ENCODE data around the gene TMEM167B.
"Not testable (repeated sequence)": the region's sequence is repeated elsewhere in the genome, so short reads cannot be mapped to it uniquely, and the experiment has no call there.

Gene TMEM167B

GRCh38 chr1:109133815-109134214 lies 43.3 kb downstream of the TMEM167B start:
- Histone ChIP-seq H3K36me3 (ENCODE audit: control insufficient read depth in 1 of 2, insufficient read depth in 2 of 2, low read length in 2 of 2) (peaks cover 0 to 3% of the 10 kb centered on the region in 2 donors), H3K9me3 (ENCODE audit: control insufficient read depth in 1 of 2, low read length in 2 of 2) (no peaks in the 10 kb centered on the region), H3K27me3 (ENCODE audit: control insufficient read depth in 1 of 2, insufficient read depth in 2 of 2, low read length in 2 of 2) (no peaks in the 10 kb centered on the region), H3K4me1 (ENCODE audit: control insufficient read depth in 1 of 2, insufficient read depth in 2 of 2, low read length in 2 of 2) (peaks cover 38 to 49% of the 10 kb centered on the region in 2 donors), H3K27ac (ENCODE audit: low read depth, low read length) (peak overlapping the region; percentile 79), H3K9ac (ENCODE audit: low read depth in 1 of 2, low read length in 2 of 2) (peak overlapping the region in 1 of 2 donors; percentile 56), H3K4me3 (ENCODE audit: low read depth in 1 of 2, low read length in 2 of 2) (peak overlapping the region in 1 of 2 donors; percentile 63)

GRCh38 chr1:109134423-109134822 lies 43.9 kb downstream of the TMEM167B start:
- no peaks in the 10 kb centered on the region for H3K9me3 ChIP-seq (ENCODE audit: control insufficient read depth in 1 of 2, low read length in 2 of 2)
- peak overlapping the region; percentile 47 to 63 for H3K4me3 ChIP-seq (ENCODE audit: low read depth in 1 of 2, low read length in 2 of 2)
- peak overlapping the region; percentile 79 for H3K27ac ChIP-seq (ENCODE audit: low read depth, low read length)
- peak overlapping the region; percentile 54 to 56 for H3K9ac ChIP-seq (ENCODE audit: low read depth in 1 of 2, low read length in 2 of 2)
- H3K4me1 ChIP-seq (ENCODE audit: control insufficient read depth in 1 of 2, insufficient read depth in 2 of 2, low read length in 2 of 2), result peaks cover 40 to 49% of the 10 kb centered on the region in 2 donors
- H3K27me3 ChIP-seq (ENCODE audit: control insufficient read depth in 1 of 2, insufficient read depth in 2 of 2, low read length in 2 of 2), result no peaks in the 10 kb centered on the region
- peaks cover 0 to 3% of the 10 kb centered on the region in 2 donors for H3K36me3 ChIP-seq (ENCODE audit: control insufficient read depth in 1 of 2, insufficient read depth in 2 of 2, low read length in 2 of 2)

GRCh38 chr1:109135940-109136339 lies 45.4 kb downstream of the TMEM167B start:
- Histone ChIP-seq H3K27ac (ENCODE audit: low read depth, low read length) (peak overlapping the region; percentile 58), H3K36me3 (ENCODE audit: control insufficient read depth in 1 of 2, insufficient read depth in 2 of 2, low read length in 2 of 2) (no peaks in the 10 kb centered on the region), H3K27me3 (ENCODE audit: control insufficient read depth in 1 of 2, insufficient read depth in 2 of 2, low read length in 2 of 2) (no peaks in the 10 kb centered on the region), H3K9me3 (ENCODE audit: control insufficient read depth in 1 of 2, low read length in 2 of 2) (no peaks in the 10 kb centered on the region), H3K4me3 (ENCODE audit: low read depth in 1 of 2, low read length in 2 of 2) (peak overlapping the region in 1 of 2 donors; percentile 46), H3K4me1 (ENCODE audit: control insufficient read depth in 1 of 2, insufficient read depth in 2 of 2, low read length in 2 of 2) (peaks cover 44 to 53% of the 10 kb centered on the region in 2 donors), H3K9ac (ENCODE audit: low read depth in 1 of 2, low read length in 2 of 2) (peak overlapping the region in 1 of 2 donors; percentile 56)

- Histone ChIP-seq H3K4me3 (ENCODE audit: low read depth in 1 of 2, low read length in 2 of 2) (peak overlapping the region in 1 of 2 donors; percentile 46), H3K36me3 (ENCODE audit: control insufficient read depth in 1 of 2, insufficient read depth in 2 of 2, low read length in 2 of 2) (no peaks in the 10 kb centered on the region), H3K27ac (ENCODE audit: low read depth, low read length) (peak overlapping the region; percentile 58), H3K27me3 (ENCODE audit: control insufficient read depth in 1 of 2, insufficient read depth in 2 of 2, low read length in 2 of 2) (no peaks in the 10 kb centered on the region), H3K4me1 (ENCODE audit: control insufficient read depth in 1 of 2, insufficient read depth in 2 of 2, low read length in 2 of 2) (peaks cover 44 to 53% of the 10 kb centered on the region in 2 donors), H3K9me3 (ENCODE audit: control insufficient read depth in 1 of 2, low read length in 2 of 2) (no peaks in the 10 kb centered on the region), H3K9ac (ENCODE audit: low read depth in 1 of 2, low read length in 2 of 2) (peak overlapping the region in 1 of 2 donors; percentile 45)
These were observed 46.2 kb downstream of the TMEM167B start for GRCh38 chr1:109136766-109137165.

DNA sequence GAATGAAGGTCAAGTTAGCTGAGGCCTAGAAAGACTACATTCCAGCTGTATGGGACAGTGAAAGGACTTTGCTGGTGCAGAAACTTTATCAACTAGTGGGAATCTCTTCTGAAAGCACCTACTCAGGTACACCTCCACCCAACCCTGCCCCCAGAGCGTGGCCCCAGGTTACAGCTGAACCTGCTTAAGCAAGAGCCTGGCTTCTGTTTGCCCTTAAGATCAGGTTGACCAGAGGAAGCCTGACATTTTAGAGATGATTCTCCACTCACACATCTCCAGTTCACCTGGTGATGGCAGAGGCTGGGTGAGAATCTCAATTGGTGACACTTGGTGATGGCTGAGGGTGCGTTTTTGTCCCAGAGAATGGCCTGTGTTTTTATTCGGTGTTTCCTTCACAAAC lies 47.4 kb downstream of the TMEM167B start:
- H3K27me3 ChIP-seq (ENCODE audit: control insufficient read depth in 1 of 2, insufficient read depth in 2 of 2, low read length in 2 of 2), result no peaks in the 10 kb centered on the region
- peak overlapping the region in 1 of 2 donors; percentile 30 for H3K4me3 ChIP-seq (ENCODE audit: low read depth in 1 of 2, low read length in 2 of 2)
- H3K27ac ChIP-seq (ENCODE audit: low read depth, low read length), result no peak overlapping the region
- H3K4me1 ChIP-seq (ENCODE audit: control insufficient read depth in 1 of 2, insufficient read depth in 2 of 2, low read length in 2 of 2), result peaks cover 37 to 49% of the 10 kb centered on the region in 2 donors
- H3K9me3 ChIP-seq (ENCODE audit: control insufficient read depth in 1 of 2, low read length in 2 of 2), result no peaks in the 10 kb centered on the region
- H3K9ac ChIP-seq (ENCODE audit: low read depth in 1 of 2, low read length in 2 of 2), result peak overlapping the region; percentile 8 to 44
- no peaks in the 10 kb centered on the region for H3K36me3 ChIP-seq (ENCODE audit: control insufficient read depth in 1 of 2, insufficient read depth in 2 of 2, low read length in 2 of 2)

DNA sequence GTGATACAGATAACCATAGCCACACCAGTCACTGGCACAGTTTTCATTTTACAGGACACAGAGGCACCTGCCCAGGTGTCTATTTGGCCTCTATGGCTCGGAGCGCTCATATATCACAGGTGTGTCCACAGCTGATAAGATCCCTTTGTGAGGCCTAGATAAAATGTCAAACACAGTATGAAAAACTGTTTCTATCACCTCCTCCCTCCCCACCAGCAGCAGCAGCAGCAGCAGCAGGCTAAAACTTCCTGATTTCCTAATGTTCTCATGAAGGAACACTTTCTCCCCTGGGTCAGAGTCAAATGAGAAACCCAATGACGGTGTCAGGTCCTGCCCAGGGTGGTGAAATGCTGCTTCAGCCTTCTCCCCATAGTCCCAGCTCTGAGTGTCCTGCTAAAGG lies 47.8 kb downstream of the TMEM167B start:
- H3K27me3 ChIP-seq (ENCODE audit: control insufficient read depth in 1 of 2, insufficient read depth in 2 of 2, low read length in 2 of 2), result no peaks in the 10 kb centered on the region
- peaks cover 0 to 2% of the 10 kb centered on the region in 2 donors for H3K36me3 ChIP-seq (ENCODE audit: control insufficient read depth in 1 of 2, insufficient read depth in 2 of 2, low read length in 2 of 2)
- peak overlapping the region in 1 of 2 donors; percentile 30 for H3K4me3 ChIP-seq (ENCODE audit: low read depth in 1 of 2, low read length in 2 of 2)
- H3K9me3 ChIP-seq (ENCODE audit: control insufficient read depth in 1 of 2, low read length in 2 of 2), result no peaks in the 10 kb centered on the region
- peaks cover 33 to 46% of the 10 kb centered on the region in 2 donors for H3K4me1 ChIP-seq (ENCODE audit: control insufficient read depth in 1 of 2, insufficient read depth in 2 of 2, low read length in 2 of 2)
- no peak overlapping the region for H3K27ac ChIP-seq (ENCODE audit: low read depth, low read length)
- H3K9ac ChIP-seq (ENCODE audit: low read depth in 1 of 2, low read length in 2 of 2), result peak overlapping the region in 1 of 2 donors; percentile 44

DNA sequence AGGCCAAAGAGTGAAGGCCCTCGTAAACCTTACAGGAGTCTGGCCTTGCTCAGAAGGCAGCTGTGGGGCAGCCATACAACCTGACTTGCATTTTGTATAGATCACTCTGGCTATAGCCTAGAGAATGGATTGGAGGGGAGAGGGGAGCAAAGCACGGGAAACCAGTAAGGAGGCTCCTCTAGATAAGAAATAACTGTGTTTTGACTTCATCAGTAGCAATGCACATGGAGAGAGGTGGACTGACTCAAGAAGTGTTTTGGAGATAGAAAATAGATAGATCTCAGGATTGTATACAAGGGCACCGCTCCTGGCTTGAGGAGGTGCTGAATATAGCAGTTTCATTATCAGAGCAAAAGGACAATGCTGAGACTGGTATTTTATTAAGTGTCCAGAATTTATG lies 49.8 kb downstream of the TMEM167B start:
- H3K4me1 ChIP-seq (ENCODE audit: control insufficient read depth in 1 of 2, insufficient read depth in 2 of 2, low read length in 2 of 2), result peaks cover 23 to 27% of the 10 kb centered on the region in 2 donors
- no peak overlapping the region for H3K9ac ChIP-seq (ENCODE audit: low read depth in 1 of 2, low read length in 2 of 2)
- peaks cover 0 to 2% of the 10 kb centered on the region in 2 donors for H3K36me3 ChIP-seq (ENCODE audit: control insufficient read depth in 1 of 2, insufficient read depth in 2 of 2, low read length in 2 of 2)
- no peaks in the 10 kb centered on the region for H3K9me3 ChIP-seq (ENCODE audit: control insufficient read depth in 1 of 2, low read length in 2 of 2)
- no peak overlapping the region for H3K4me3 ChIP-seq (ENCODE audit: low read depth in 1 of 2, low read length in 2 of 2)
- H3K27ac ChIP-seq (ENCODE audit: low read depth, low read length), result no peak overlapping the region
- no peaks in the 10 kb centered on the region for H3K27me3 ChIP-seq (ENCODE audit: control insufficient read depth in 1 of 2, insufficient read depth in 2 of 2, low read length in 2 of 2)

GRCh38 chr1:109142260-109142659 lies 51.7 kb downstream of the TMEM167B start:
- Histone ChIP-seq H3K27ac (ENCODE audit: low read depth, low read length) (no peak overlapping the region), H3K4me3 (ENCODE audit: low read depth in 1 of 2, low read length in 2 of 2) (no peak overlapping the region), H3K36me3 (ENCODE audit: control insufficient read depth in 1 of 2, insufficient read depth in 2 of 2, low read length in 2 of 2) (peaks cover 0 to 2% of the 10 kb centered on the region in 2 donors), H3K9ac (ENCODE audit: low read depth in 1 of 2, low read length in 2 of 2) (no peak overlapping the region), H3K4me1 (ENCODE audit: control insufficient read depth in 1 of 2, insufficient read depth in 2 of 2, low read length in 2 of 2) (peaks cover 6 to 17% of the 10 kb centered on the region in 2 donors), H3K27me3 (ENCODE audit: control insufficient read depth in 1 of 2, insufficient read depth in 2 of 2, low read length in 2 of 2) (no peaks in the 10 kb centered on the region), H3K9me3 (ENCODE audit: control insufficient read depth in 1 of 2, low read length in 2 of 2) (no peaks in the 10 kb centered on the region)

- H3K9me3 ChIP-seq (ENCODE audit: control insufficient read depth in 1 of 2, low read length in 2 of 2); H3K27me3 ChIP-seq (ENCODE audit: control insufficient read depth in 1 of 2, insufficient read depth in 2 of 2, low read length in 2 of 2); H3K4me3 ChIP-seq (ENCODE audit: low read depth in 1 of 2, low read length in 2 of 2); H3K27ac ChIP-seq (ENCODE audit: low read depth, low read length); H3K36me3 ChIP-seq (ENCODE audit: control insufficient read depth in 1 of 2, insufficient read depth in 2 of 2, low read length in 2 of 2); H3K9ac ChIP-seq (ENCODE audit: low read depth in 1 of 2, low read length in 2 of 2): not testable (repeated sequence)
- H3K4me1 ChIP-seq (ENCODE audit: control insufficient read depth in 1 of 2, insufficient read depth in 2 of 2, low read length in 2 of 2), result peaks cover 6 to 17% of the 10 kb centered on the region in 2 donors
These were observed 52.2 kb downstream of the TMEM167B start for GRCh38 chr1:109142725-109143124.

Data from duodenal mucosa (tissue), 2 donors.